ENCODE results near the gene ASPA. TPM values are rescaled to one million over a fixed set of nuclear protein-coding genes. Genes with fewer than 3 reads are reported as not detected.

Gene ASPA
- total RNA-seq, 1 donor: 0.36 TPM

DNA sequence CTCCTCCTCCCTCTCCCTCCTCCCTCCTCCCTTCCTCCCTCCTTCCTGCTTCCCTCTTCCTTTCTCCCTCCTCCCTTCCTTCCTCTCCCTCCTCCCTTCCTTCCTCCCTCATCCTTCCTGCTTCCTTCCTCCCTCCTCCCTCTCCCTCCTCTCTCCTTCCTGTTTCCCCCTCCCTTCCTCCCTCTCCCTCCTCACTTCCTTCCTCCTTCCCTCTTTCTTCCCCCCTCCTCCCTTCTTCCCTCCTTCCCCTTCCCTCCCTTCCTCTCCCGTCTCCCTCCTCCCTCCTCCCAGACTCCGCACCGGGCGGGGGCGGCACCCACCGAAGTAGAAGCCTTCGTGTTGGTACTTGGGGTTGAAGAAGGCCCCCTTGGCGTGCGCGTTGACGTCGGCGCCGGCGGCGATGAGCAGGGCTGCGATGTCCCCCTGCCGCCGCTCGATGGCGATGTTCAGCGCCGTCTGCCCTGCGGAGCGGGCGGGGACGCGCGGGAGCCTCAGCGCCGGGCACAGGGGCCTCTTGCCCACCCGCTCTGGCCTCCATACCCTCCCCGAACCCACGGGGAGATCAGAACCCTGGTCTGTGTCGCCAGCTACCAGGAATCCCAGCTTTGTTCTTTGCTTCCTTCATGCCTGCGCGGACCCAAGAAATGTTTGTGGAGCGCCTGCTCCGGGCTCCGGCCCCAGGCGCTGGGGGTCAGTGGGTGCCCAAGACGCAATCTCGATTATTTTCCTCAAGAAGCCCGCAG, 59.6 kb downstream of the ASPA start:
- no peaks in the 10 kb centered on the region for H3K27me3 ChIP-seq (ENCODE audit: insufficient read depth, low read length)
- peaks cover 4% of the 10 kb centered on the region for H3K4me1 ChIP-seq (ENCODE audit: insufficient read depth, low read length)
- H3K4me2 ChIP-seq (ENCODE audit: insufficient read depth, low read length): peak overlapping the region; percentile 89
- H4K20me1 ChIP-seq (ENCODE audit: insufficient read depth, low read length): no peaks in the 10 kb centered on the region
- TF ChIP-seq, protein P1, sequence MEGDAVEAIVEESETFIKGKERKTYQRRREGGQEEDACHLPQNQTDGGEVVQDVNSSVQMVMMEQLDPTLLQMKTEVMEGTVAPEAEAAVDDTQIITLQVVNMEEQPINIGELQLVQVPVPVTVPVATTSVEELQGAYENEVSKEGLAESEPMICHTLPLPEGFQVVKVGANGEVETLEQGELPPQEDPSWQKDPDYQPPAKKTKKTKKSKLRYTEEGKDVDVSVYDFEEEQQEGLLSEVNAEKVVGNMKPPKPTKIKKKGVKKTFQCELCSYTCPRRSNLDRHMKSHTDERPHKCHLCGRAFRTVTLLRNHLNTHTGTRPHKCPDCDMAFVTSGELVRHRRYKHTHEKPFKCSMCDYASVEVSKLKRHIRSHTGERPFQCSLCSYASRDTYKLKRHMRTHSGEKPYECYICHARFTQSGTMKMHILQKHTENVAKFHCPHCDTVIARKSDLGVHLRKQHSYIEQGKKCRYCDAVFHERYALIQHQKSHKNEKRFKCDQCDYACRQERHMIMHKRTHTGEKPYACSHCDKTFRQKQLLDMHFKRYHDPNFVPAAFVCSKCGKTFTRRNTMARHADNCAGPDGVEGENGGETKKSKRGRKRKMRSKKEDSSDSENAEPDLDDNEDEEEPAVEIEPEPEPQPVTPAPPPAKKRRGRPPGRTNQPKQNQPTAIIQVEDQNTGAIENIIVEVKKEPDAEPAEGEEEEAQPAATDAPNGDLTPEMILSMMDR (IDR thresholded peaks at IDR 0.05; ENCODE audit: extremely low read depth, low read depth, low read length): peak; percentile 64
- H3K9me3 ChIP-seq (ENCODE audit: low read depth, low read length): no peaks in the 10 kb centered on the region
- peak overlapping the region; percentile 97 for H2AFZ ChIP-seq (ENCODE audit: low read length)
- DNase-seq (ENCODE audit: insufficient read length, low spot score, missing footprints): peak; percentile 99
- H3K27ac ChIP-seq (ENCODE audit: low read depth, low read length): peak overlapping the region; percentile 28
- H3K79me2 ChIP-seq (ENCODE audit: insufficient read depth, low read length): no peaks in the 10 kb centered on the region
- H3K4me3 ChIP-seq (ENCODE audit: insufficient read depth, low read length): peak overlapping the region; percentile 78
- no peaks in the 10 kb centered on the region for H3K36me3 ChIP-seq (ENCODE audit: insufficient read depth, low read length)

DNA sequence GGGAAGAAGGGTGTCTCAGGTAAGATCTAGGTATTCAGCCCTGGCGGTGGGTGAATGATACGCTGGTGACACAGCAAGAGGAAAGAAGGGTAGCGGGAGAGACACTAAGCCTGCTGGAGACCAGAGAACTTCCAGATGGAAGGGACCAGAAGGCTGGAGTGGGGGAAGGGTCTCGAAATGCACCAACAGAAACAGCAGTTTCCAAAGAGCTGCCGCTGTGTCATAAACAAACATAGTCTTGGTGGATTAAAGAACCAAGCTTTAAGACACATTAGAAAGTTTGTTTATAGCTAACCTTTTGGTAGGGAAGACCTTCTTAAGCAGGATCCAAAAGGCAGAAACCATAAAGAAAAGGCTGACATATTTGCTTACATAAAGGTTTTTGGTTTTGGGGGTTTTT, 60.9 kb downstream of the ASPA start:
- H3K9me3 ChIP-seq (ENCODE audit: low read depth, low read length): no peaks in the 10 kb centered on the region
- H2AFZ ChIP-seq (ENCODE audit: low read length): no peak overlapping the region
- H3K36me3 ChIP-seq (ENCODE audit: insufficient read depth, low read length): no peaks in the 10 kb centered on the region
- H3K4me2 ChIP-seq (ENCODE audit: insufficient read depth, low read length): no peak overlapping the region
- peaks cover 4% of the 10 kb centered on the region for H3K4me1 ChIP-seq (ENCODE audit: insufficient read depth, low read length)
- TF ChIP-seq, protein P1 (IDR thresholded peaks at IDR 0.05; ENCODE audit: extremely low read depth, low read depth, low read length): no peak
- H3K79me2 ChIP-seq (ENCODE audit: insufficient read depth, low read length): no peaks in the 10 kb centered on the region
- H3K27me3 ChIP-seq (ENCODE audit: insufficient read depth, low read length): no peaks in the 10 kb centered on the region
- no peak overlapping the region for H3K4me3 ChIP-seq (ENCODE audit: insufficient read depth, low read length)
- no peak overlapping the region for H3K27ac ChIP-seq (ENCODE audit: low read depth, low read length)
- H4K20me1 ChIP-seq (ENCODE audit: insufficient read depth, low read length): no peaks in the 10 kb centered on the region
- DNase-seq (ENCODE audit: insufficient read length, low spot score, missing footprints): peak; percentile 49

DNA sequence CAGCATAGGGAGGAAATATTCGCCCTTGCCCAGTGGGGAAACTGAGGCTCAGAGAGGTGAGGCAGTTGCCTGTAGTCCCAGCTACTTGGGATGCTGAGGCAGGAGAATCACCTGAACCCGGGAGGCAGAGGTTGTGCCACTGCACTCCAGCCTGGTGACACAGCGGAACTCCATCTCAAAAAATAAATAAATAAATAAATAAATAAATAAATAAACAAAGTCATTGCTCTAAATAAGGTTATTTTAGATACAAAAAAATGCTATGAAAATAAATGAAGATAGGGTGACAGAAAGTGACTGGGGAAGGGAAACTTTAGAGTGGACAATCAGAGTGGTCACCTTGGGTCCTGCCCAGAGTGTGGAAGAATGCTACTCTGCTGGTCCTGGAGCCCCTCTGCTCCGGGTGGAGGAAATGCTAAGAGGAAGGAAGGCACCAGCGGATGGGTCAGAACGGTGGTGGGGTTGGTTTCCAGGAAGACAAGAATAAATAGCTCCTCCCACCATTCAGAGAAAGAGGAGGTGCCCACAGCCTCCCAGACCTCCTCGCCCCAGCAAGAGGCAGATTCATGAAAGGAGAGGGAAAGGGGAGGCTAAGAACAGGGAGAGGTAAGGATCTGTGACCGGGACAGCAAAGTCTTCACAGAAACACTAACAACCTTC, 64.2 kb downstream of the ASPA start:
- TF ChIP-seq, protein P1 (IDR thresholded peaks at IDR 0.05; ENCODE audit: extremely low read depth, low read depth, low read length): no peak
- Histone ChIP-seq H3K4me3 (ENCODE audit: insufficient read depth, low read length) (no peak overlapping the region), H3K36me3 (ENCODE audit: insufficient read depth, low read length) (no peaks in the 10 kb centered on the region)

DNA sequence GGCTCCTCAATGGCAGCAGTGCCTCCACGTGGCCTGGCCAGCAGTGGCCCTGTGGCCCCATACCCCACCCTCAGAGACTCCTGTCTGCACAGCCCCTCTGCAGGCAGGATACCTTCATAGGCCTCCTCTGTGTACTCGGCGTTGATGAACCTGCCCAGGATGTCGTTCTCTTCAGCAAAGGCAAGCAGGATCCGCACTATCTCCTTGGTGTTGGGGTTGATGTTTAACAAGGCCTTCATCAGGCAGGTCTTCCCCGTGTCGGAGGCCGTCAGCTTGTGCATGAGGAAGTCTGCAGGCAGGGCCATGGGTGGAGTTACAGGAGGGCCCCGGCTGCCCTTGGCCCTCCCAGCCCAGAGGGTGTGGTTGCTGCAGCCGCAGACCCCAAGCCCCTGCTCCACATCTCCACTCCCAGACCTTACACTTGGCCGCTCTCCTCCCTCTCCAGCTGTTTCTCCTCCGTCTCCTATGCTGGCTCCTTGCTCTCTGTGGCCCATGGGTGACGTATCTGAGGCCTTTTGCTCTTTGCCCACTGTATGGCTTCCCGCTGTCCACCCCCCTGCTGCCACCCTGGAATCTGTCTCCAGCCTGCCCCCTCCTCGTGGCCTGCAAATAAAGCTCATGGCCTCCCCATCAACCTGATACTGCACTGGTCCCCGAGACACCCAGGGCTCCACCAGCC, 66.8 kb downstream of the ASPA start:
- Histone ChIP-seq H3K4me2 (ENCODE audit: insufficient read depth, low read length) (no peak overlapping the region), H4K20me1 (ENCODE audit: insufficient read depth, low read length) (no peaks in the 10 kb centered on the region), H3K27ac (ENCODE audit: low read depth, low read length) (no peak overlapping the region), H3K79me2 (ENCODE audit: insufficient read depth, low read length) (no peaks in the 10 kb centered on the region), H3K36me3 (ENCODE audit: insufficient read depth, low read length) (no peaks in the 10 kb centered on the region), H2AFZ (ENCODE audit: low read length) (no peak overlapping the region), H3K4me1 (ENCODE audit: insufficient read depth, low read length) (no peaks in the 10 kb centered on the region), H3K9me3 (ENCODE audit: low read depth, low read length) (no peaks in the 10 kb centered on the region), H3K27me3 (ENCODE audit: insufficient read depth, low read length) (peaks cover 8% of the 10 kb centered on the region), H3K4me3 (ENCODE audit: insufficient read depth, low read length) (no peak overlapping the region)
- peak; percentile 42 for DNase-seq (ENCODE audit: insufficient read length, low spot score, missing footprints)
- TF ChIP-seq, protein P1 (IDR thresholded peaks at IDR 0.05; ENCODE audit: extremely low read depth, low read depth, low read length): no peak

More for the DNA sequence above, 64.2 kb downstream of the ASPA start:
- H3K4me1 ChIP-seq (ENCODE audit: insufficient read depth, low read length): peaks cover 4% of the 10 kb centered on the region
- no peaks in the 10 kb centered on the region for H3K79me2 ChIP-seq (ENCODE audit: insufficient read depth, low read length)
- peaks cover 8% of the 10 kb centered on the region for H3K27me3 ChIP-seq (ENCODE audit: insufficient read depth, low read length)
- no peak overlapping the region for H3K27ac ChIP-seq (ENCODE audit: low read depth, low read length)
- no peak overlapping the region for H3K4me2 ChIP-seq (ENCODE audit: insufficient read depth, low read length)
- DNase-seq (ENCODE audit: insufficient read length, low spot score, missing footprints): peak; percentile 73
- H4K20me1 ChIP-seq (ENCODE audit: insufficient read depth, low read length): no peaks in the 10 kb centered on the region
- no peak overlapping the region for H2AFZ ChIP-seq (ENCODE audit: low read length)
- H3K9me3 ChIP-seq (ENCODE audit: low read depth, low read length): no peaks in the 10 kb centered on the region
